ENCODE measurements around the gene RNASE1. TPM values are rescaled to one million over a fixed set of nuclear protein-coding genes. Genes with fewer than 3 reads are reported as not detected.

RNASE1 gene
- total RNA-seq (182 and 216 TPM in 2 replicates), polyA plus RNA-seq (909 and 1,090 TPM in 2 replicates), polyA minus RNA-seq (628 and 752 TPM in 2 replicates), Bru-seq, nascent RNA (percentile 82 among the genes with signal in this experiment), BruChase-seq, experiment 1, labeled RNA remaining after a 6-hour chase (percentile 97 among the genes with signal in this experiment), BruChase-seq, experiment 2, labeled RNA remaining after a 2-hour chase (percentile 87 among the genes with signal in this experiment)
- polyA plus RNA-seq (2011; cell fraction: cytosol; rRNA removed) = 669 and 743 TPM in 2 replicates
- 138 and 187 TPM in 2 replicates for polyA plus RNA-seq (2011; cell fraction: nucleus; rRNA removed)
- 111 TPM in 2 replicates for polyA plus RNA-seq (2012)
- not detected for polyA minus RNA-seq (2011; cell fraction: cytosol; rRNA and poly(A)+ RNA removed)
- 35.0 and 51.5 TPM in 2 replicates for polyA minus RNA-seq (2011; cell fraction: nucleus; rRNA and poly(A)+ RNA removed)
- long read RNA-seq, transcript RNASE1-201 (3 exons, 878 nt) = minor isoform, 21 of 773 reads
- long read RNA-seq, transcript RNASE1-203 (3 exons, 769 nt) = minor isoform, 33 of 773 reads
- long read RNA-seq, transcript RNASE1-202 (2 exons, 1,348 nt) = major isoform, 701 of 773 reads
- long read RNA-seq, partial matches to known transcripts = 1 of 773 reads
- long read RNA-seq, other reads (novel, unspliced or antisense) = 17 of 773 reads

- dilution Hi-C loops (cut with MboI; ENCODE audit: extremely low pct_ligation_motif_present, low sequenced_read_pairs) (no loop called here), intact Hi-C loops (cut with micrococcal nuclease) (loop anchor here (1.0 to 5.0 kb wide), 5 partner anchors 21 to 170 kb away; partner anchors contain the start of gene RNASE6)
- FAIRE-seq (peak; percentile 91), DNase-seq (ENCODE audit: low read depth, low spot score) (peak; percentile 85)
- no TSS peak for BruUV-seq (replicated peaks)
- Histone ChIP-seq H3K27me3 (ENCODE audit: control insufficient read depth in 2 of 2, insufficient read depth in 2 of 2, low read length in 2 of 2) (no peaks in the 10 kb centered on the region), H3K4me2 (ENCODE audit: insufficient read depth, low read length) (peak within 1 kb of the TSS; percentile 95), H3K9ac (replicated peaks; ENCODE audit: extremely low read depth, insufficient read depth, low read length) (peak within 1 kb of the TSS; percentile 67), H3K9me1 (replicated peaks; ENCODE audit: control insufficient read depth, extremely low read depth, insufficient read depth, low read length) (no peaks in the 10 kb centered on the region), H4K20me1 (replicated peaks; ENCODE audit: control insufficient read depth, extremely low read depth, insufficient read depth, low read length) (no peaks in the 10 kb centered on the region), H3K27ac (ENCODE audit: insufficient read depth, low read depth, low read length) (peak within 1 kb of the TSS; percentile 76), H3K9me3 (replicated peaks; ENCODE audit: control insufficient read depth, insufficient read depth, low read length) (no peaks in the 10 kb centered on the region), H3K79me2 (ENCODE audit: control insufficient read depth, insufficient read depth, low read length) (peaks cover 13% of the 10 kb centered on the region), H2AFZ (ENCODE audit: low read depth, low read length) (peak within 1 kb of the TSS; percentile 99), H3K4me1 (ENCODE audit: control insufficient read depth, extremely low read depth, insufficient read depth, low read length) (peaks cover 46% of the 10 kb centered on the region), H3K36me3 (ENCODE audit: control insufficient read depth in 2 of 2, extremely low read depth in 1 of 2, insufficient read depth in 2 of 2, low read length in 2 of 2) (no peaks in the 10 kb centered on the region), H3K4me3 (replicated peaks in 1 of 3; ENCODE audit: insufficient read depth in 1 of 3, low read depth in 1 of 3, low read length in 3 of 3) (peak within 1 kb of the TSS; percentile 50 to 87 (median 63))
- ChIA-PET POLR2A (no interaction called here), CTCF (interaction anchor here (0.6 to 5.5 kb wide), 17 partner anchors 9 to 189 kb away, joined by 3 to 28 read pairs (median 5); partner anchors contain the start of gene RNASE6)
- TF ChIP-seq EZH2 (IDR thresholded peaks at IDR 0.05; ENCODE audit: borderline replicate concordance, low read depth, low read length, severe bottlenecking) = no peak
- no peak for TF ChIP-seq POLR2AphosphoS5 (IDR thresholded peaks at IDR 0.05; ENCODE audit: insufficient read depth, low read depth, low read length)
- no peak for TF ChIP-seq GATA2 (IDR thresholded peaks at IDR 0.05; ENCODE audit: insufficient read depth, insufficient read length, low read depth, low read length)
- peak; percentile 79 for TF ChIP-seq FOS (IDR thresholded peaks at IDR 0.05; ENCODE audit: borderline replicate concordance, insufficient read depth, low read length)
- TF ChIP-seq MAX (IDR thresholded peaks at IDR 0.05; ENCODE audit: insufficient read depth, insufficient read length) = no peak
- no peak for TF ChIP-seq MYC (IDR thresholded peaks at IDR 0.05; ENCODE audit: low read depth, low read length)
- peak; percentile 51 for TF ChIP-seq POLR2A (IDR thresholded peaks at IDR 0.05; ENCODE audit: low read depth, low read length)
- TF ChIP-seq CTCF (IDR thresholded peaks at IDR 0.05; ENCODE audit: extremely low read depth in 1 of 2, insufficient read depth in 1 of 2, low read depth in 1 of 2, low read length in 2 of 2) = no peak
- TF ChIP-seq JUN (IDR thresholded peaks at IDR 0.05; ENCODE audit: borderline replicate concordance, insufficient read depth, insufficient read length, low read depth) = peak; percentile 31
These were observed at the start of gene RNASE1 for GRCh38 chr14:20802341-20803084. Gene RNASE1 (minus strand): TSS chr14:20802844. CDS start chr14:20802068, 776 bp downstream.
